Hepatocyte (in vitro differentiated cells): Measurements from ENCODE around the gene PPM1L.

ENCODE experiments used
- CTCF ChIP-seq: fragments of 200-600 bp; sonication (generic); IDR thresholded peaks from 2 replicates; pipeline ENCODE4 v1.5.1; 2016; ENCODE audit warnings: antibody characterized with exemption, mild to moderate bottlenecking; ENCODE audit not compliant: poor library complexity
- EZH2 ChIP-seq: fragments of 200-600 bp; sonication (generic); IDR thresholded peaks from 2 replicates; pipeline ENCODE4 v1.6.1; 2016; ENCODE audit warnings: antibody characterized with exemption, mild to moderate bottlenecking, borderline replicate concordance

- no peak for TF ChIP-seq CTCF
- no peak for TF ChIP-seq EZH2
These were observed 53.4 kb downstream of the PPM1L start for GRCh38 chr3:160809453-160809852.
